ENCODE data around the gene YWHAE. TPM values are rescaled to one million over a fixed set of nuclear protein-coding genes. Genes with fewer than 3 reads are reported as not detected.

Gene YWHAE
- total RNA-seq, 1 experiment from 2014 or later = 1,282 TPM

DNA sequence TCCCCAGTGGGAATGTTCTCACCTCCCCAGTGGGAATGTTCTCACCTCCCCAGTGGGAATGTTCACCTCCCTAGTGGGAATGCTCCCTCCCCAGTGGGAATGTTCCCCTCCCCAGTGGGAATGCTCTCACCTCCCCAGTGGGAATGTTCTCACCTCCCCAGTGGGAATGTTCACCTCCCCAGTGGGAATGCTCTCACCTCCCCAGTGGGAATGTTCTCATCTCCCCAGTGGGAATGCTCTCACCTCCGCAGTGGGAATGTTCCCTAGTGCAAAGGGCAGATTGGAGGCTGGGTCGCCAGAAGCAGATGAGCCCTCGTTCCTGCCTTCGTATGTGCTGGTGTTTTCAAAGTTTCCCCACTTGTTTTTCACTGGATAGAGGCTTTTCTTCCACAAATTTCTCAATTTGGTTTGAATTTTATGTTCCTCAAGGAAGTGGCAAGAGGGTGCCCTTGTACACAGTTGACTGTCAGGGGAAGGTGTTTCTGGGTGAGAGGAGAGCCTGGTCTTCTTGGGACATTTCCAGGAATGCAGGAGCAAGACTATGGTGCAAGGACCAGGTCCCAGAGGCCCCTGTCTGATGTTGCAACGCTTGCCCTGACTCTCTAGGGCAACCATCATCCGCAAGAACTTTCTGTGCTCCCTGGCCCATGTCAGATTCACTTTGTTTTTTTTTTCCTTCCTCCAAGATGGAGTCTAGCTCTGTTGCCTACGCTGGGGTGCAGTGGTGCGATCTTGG, 86.6 kb downstream of the YWHAE start:
- Mint-ChIP-seq H3K4me1 (peaks cover 2 to 8% of the 10 kb centered on the region in 2 experiments; a peak in 3 of 4 replicates), H3K27me3 (ENCODE audit: low read depth) (peaks cover 14% of the 10 kb centered on the region), H3K36me3 (ENCODE audit: insufficient read depth in 1 of 3, low read depth in 3 of 3) (no peaks in the 10 kb centered on the region), H3K27ac (no peak overlapping the region), H3K9me3 (no peaks in the 10 kb centered on the region), H3K4me3 (no peak overlapping the region)
- Histone ChIP-seq H3K4ac (ENCODE audit: low read depth, low read length) (no peak overlapping the region), H2BK12ac (ENCODE audit: insufficient read length, low read depth, low read length) (no peak overlapping the region), H3K56ac (ENCODE audit: insufficient read length, low read depth, low read length) (no peak overlapping the region), H3K14ac (ENCODE audit: insufficient read depth, low read length) (no peak overlapping the region), H2BK20ac (ENCODE audit: low read depth, low read length, poor library complexity, severe bottlenecking) (no peak overlapping the region), H2AFZ (ENCODE audit: low read length) (no peak overlapping the region), H2BK5ac (ENCODE audit: insufficient read length, low read length) (no peak overlapping the region), H4K20me1 (ENCODE audit: control insufficient read depth, insufficient read depth, insufficient read length) (no peaks in the 10 kb centered on the region), H2AK5ac (ENCODE audit: insufficient read length, low read length) (no peak overlapping the region), H3K4me1 (ENCODE audit: insufficient read depth, low read length) (no peaks in the 10 kb centered on the region), H3K79me1 (ENCODE audit: insufficient read depth, low read depth, low read length, poor library complexity, severe bottlenecking) (no peaks in the 10 kb centered on the region), H3K23me2 (ENCODE audit: insufficient read length, low read depth, low read length, poor library complexity, severe bottlenecking) (no peaks in the 10 kb centered on the region), H3K18ac (ENCODE audit: insufficient read length, low read depth, low read length) (no peak overlapping the region), H3K9me3 (ENCODE audit: control insufficient read depth, low read depth, low read length) (no peaks in the 10 kb centered on the region), H3K79me2 (ENCODE audit: insufficient read depth, low read length) (no peaks in the 10 kb centered on the region), H3T11ph (ENCODE audit: low read length) (no peak overlapping the region), H2BK120ac (ENCODE audit: low read depth, low read length, poor library complexity, severe bottlenecking) (no peak overlapping the region), H3K23ac (ENCODE audit: insufficient read length, low read depth, low read length) (no peak overlapping the region), H3K9ac (ENCODE audit: extremely low read depth, insufficient read length, low read length) (no peak overlapping the region), H4K91ac (ENCODE audit: insufficient read length, low read depth, low read length) (no peak overlapping the region), H4K5ac (ENCODE audit: insufficient read length, low read depth, low read length) (no peak overlapping the region), H3K27me3 (ENCODE audit: insufficient read depth, low read length) (no peaks in the 10 kb centered on the region), H3K4me2 (ENCODE audit: insufficient read depth, insufficient read length, low read length) (no peak overlapping the region), H3K27ac (ENCODE audit: insufficient read length, low read depth, low read length) (no peak overlapping the region), H2BK15ac (ENCODE audit: low read depth, low read length) (no peak overlapping the region), H4K8ac (replicated peaks; ENCODE audit: insufficient read length, low read depth, low read length) (no peak overlapping the region)
- TF ChIP-seq, protein P1, sequence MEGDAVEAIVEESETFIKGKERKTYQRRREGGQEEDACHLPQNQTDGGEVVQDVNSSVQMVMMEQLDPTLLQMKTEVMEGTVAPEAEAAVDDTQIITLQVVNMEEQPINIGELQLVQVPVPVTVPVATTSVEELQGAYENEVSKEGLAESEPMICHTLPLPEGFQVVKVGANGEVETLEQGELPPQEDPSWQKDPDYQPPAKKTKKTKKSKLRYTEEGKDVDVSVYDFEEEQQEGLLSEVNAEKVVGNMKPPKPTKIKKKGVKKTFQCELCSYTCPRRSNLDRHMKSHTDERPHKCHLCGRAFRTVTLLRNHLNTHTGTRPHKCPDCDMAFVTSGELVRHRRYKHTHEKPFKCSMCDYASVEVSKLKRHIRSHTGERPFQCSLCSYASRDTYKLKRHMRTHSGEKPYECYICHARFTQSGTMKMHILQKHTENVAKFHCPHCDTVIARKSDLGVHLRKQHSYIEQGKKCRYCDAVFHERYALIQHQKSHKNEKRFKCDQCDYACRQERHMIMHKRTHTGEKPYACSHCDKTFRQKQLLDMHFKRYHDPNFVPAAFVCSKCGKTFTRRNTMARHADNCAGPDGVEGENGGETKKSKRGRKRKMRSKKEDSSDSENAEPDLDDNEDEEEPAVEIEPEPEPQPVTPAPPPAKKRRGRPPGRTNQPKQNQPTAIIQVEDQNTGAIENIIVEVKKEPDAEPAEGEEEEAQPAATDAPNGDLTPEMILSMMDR (conservative IDR thresholded peaks at IDR 0.05) = no peak
- no CpG with 5 or more reads among the region's 8 CpGs for WGBS (ENCODE audit: extremely low coverage, insufficient read length, low lambda C conversion rate)
- DNase-seq = no peak

Data from H9 (cell line).